Nephron progenitor cell (in vitro differentiated cells): ENCODE measurements around the gene SNAPC5.
A peak's percentile ranks its signal among the peaks of the same experiment; 100 is the strongest.

Experiments
- DNase-seq: peaks from one replicate; pipeline ENCODE4 v3.0.0; 2021
- H3K27ac Mint-ChIP-seq: 2 replicates; pipeline ENCODE4 v1.8.0; 2021; ENCODE audit warnings: mild to moderate bottlenecking, moderate library complexity, mixed read lengths
- H3K27me3 Mint-ChIP-seq: 2 replicates; pipeline ENCODE4 v1.8.0; 2021; ENCODE audit warnings: mild to moderate bottlenecking, low read depth, mixed read lengths; ENCODE audit not compliant: poor library complexity
- H3K36me3 Mint-ChIP-seq: 2 replicates; pipeline ENCODE4 v1.8.0; 2021; ENCODE audit warnings: low read depth, mixed read lengths
- H3K4me1 Mint-ChIP-seq: 2 replicates; pipeline ENCODE4 v1.8.0; 2021; ENCODE audit warnings: mixed read lengths
- H3K4me3 Mint-ChIP-seq: 2 replicates; pipeline ENCODE4 v1.8.0; 2021; ENCODE audit warnings: mild to moderate bottlenecking, moderate library complexity, mixed read lengths
- H3K9me3 Mint-ChIP-seq: 2 replicates; pipeline ENCODE4 v1.8.0; 2021; ENCODE audit warnings: mild to moderate bottlenecking, moderate library complexity, mixed read lengths
- TF ChIP-seq, protein P1 (sequence below): fragments of 200-600 bp; sonication (generic); IDR thresholded peaks from 2 replicates; pipeline ENCODE4 v1.5.0; 2021; ENCODE audit warnings: antibody characterized with exemption

Gene SNAPC5, protein sequence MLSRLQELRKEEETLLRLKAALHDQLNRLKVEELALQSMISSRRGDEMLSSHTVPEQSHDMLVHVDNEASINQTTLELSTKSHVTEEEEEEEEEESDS

DNA sequence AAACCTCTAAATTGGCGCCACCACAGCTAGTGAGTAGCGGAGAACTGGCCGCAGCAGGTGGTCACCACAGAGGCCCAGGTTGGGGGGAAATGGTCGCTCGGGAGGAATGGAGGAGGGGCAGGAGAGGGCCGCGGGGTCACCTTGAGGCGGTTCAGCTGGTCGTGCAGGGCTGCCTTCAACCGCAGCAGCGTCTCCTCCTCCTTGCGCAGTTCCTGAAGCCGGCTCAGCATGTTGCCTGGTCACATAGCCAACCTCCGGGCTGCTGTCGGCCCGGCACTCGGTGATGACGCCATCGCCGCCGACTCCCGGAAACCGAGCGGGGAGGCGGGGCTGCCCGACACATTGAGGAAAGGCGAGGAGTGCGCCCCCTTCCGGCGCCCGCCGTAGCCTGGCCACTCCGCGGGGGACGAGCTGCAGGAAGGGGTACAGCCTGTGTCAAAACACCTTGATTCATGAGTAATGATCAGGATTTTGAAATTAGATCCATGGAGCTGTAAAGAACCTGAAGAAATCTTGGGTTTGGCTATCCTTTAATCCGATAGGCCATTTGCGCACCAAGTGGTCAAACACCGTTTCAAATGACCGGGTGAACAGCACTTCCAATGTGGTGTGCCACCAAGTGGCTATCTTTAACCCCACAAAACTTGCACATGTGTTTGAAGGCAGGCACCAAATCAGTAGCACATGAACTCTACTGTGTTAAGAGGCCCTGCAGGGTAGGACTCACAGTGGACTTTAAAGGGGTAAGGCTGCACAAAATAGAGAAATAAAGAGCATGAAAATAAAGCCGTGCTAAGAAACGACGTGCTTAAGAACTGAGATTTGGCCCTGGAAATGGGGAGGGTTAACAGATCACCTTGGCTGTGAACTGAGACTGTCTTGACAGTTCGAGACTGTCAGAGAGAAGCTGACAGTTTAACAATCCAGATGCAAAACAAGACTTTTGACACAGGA, at the start of gene SNAPC5:
Gene SNAPC5, minus strand, starts transcription at position 261 of the 954 bp plus-strand sequence. Its CDS starts 31 bp downstream, at position 230.
- H3K27ac Mint-ChIP-seq: peak within 1 kb of the TSS; percentile 91
- H3K27me3 Mint-ChIP-seq: no peaks in the 10 kb centered on the region
- no peaks in the 10 kb centered on the region for H3K9me3 Mint-ChIP-seq
- peaks cover 22% of the 10 kb centered on the region for H3K4me1 Mint-ChIP-seq
- peak within 1 kb of the TSS; percentile 95 for H3K4me3 Mint-ChIP-seq
- H3K36me3 Mint-ChIP-seq: peaks cover 58% of the 10 kb centered on the region
- DNase-seq: peak; percentile 99
- TF ChIP-seq, protein P1, sequence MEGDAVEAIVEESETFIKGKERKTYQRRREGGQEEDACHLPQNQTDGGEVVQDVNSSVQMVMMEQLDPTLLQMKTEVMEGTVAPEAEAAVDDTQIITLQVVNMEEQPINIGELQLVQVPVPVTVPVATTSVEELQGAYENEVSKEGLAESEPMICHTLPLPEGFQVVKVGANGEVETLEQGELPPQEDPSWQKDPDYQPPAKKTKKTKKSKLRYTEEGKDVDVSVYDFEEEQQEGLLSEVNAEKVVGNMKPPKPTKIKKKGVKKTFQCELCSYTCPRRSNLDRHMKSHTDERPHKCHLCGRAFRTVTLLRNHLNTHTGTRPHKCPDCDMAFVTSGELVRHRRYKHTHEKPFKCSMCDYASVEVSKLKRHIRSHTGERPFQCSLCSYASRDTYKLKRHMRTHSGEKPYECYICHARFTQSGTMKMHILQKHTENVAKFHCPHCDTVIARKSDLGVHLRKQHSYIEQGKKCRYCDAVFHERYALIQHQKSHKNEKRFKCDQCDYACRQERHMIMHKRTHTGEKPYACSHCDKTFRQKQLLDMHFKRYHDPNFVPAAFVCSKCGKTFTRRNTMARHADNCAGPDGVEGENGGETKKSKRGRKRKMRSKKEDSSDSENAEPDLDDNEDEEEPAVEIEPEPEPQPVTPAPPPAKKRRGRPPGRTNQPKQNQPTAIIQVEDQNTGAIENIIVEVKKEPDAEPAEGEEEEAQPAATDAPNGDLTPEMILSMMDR: peak; percentile 99

DNA sequence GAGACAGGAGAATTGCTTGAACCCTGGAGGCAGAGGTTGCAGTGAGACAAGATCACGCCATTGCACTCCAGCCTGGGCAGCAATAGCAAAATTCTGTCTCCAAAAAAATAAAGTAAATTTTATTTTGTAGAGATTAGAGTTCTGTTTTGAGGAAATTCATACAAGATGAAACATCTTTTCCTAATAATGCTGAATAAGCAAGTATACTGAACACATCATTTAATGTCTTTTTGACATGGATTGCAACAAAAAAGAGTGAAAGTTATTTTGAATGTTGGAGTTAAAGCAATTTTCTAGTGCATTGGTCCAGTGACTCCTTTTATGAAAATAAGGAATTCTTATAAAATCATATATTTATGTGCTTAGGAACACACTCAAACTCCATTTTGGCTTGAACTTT, 47.7 kb upstream of the SNAPC5 start:
- no peak overlapping the region for H3K4me3 Mint-ChIP-seq
- H3K9me3 Mint-ChIP-seq: peaks cover 5% of the 10 kb centered on the region

DNA sequence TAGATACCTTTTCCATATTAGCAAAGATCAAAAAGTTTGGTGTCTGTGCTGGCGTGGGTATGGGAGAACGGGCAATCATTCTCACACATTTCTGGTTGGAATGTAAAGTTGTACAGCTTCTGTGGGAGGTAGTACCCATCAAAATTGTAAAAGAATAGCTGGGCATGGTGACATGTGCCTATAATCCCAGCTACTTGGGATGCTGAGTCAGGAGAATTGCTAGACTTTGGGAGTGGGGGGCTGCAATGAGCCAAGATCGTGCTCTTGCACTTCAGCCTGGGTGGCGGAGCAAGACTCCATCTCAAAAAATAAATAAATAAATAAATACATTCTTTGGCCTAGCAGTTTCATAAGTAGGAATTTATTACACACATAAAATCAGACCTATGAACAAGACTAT, 45.3 kb upstream of the SNAPC5 start:
- Mint-ChIP-seq H3K36me3 (peaks cover 55% of the 10 kb centered on the region), H3K4me1 (no peaks in the 10 kb centered on the region), H3K9me3 (peaks cover 5% of the 10 kb centered on the region), H3K27ac (no peak overlapping the region), H3K4me3 (no peak overlapping the region), H3K27me3 (no peaks in the 10 kb centered on the region)
- DNase-seq: no peak
- TF ChIP-seq, protein P1: no peak

More for the DNA sequence above, 47.7 kb upstream of the SNAPC5 start:
- Mint-ChIP-seq H3K27ac (no peak overlapping the region), H3K27me3 (no peaks in the 10 kb centered on the region), H3K36me3 (peaks cover 53% of the 10 kb centered on the region), H3K4me1 (no peaks in the 10 kb centered on the region)
- TF ChIP-seq, protein P1: no peak
- no peak for DNase-seq

DNA sequence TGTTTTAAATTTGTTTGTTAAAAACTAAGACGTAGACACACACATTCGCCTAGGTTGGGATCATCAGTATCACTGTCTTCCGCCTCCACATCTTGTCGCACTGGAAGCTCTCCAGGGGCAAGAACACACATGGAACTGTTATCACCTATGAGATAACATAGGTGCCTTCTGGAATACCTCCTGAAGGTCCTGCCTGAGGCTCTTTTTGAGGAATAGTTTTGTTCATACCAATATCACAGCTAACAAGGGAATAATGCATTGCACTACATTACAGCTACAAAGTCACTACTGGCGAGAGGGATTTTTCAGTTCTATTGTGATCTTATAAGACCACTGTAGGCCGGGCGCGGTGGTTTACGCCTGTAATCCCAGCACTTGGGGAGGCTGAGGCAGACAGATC, 37.5 kb upstream of the SNAPC5 start:
- TF ChIP-seq, protein P1: no peak
- Mint-ChIP-seq H3K4me3 (no peak overlapping the region), H3K36me3 (peaks cover 23% of the 10 kb centered on the region), H3K9me3 (no peaks in the 10 kb centered on the region), H3K4me1 (no peaks in the 10 kb centered on the region), H3K27me3 (no peaks in the 10 kb centered on the region), H3K27ac (no peak overlapping the region)
- no peak for DNase-seq

DNA sequence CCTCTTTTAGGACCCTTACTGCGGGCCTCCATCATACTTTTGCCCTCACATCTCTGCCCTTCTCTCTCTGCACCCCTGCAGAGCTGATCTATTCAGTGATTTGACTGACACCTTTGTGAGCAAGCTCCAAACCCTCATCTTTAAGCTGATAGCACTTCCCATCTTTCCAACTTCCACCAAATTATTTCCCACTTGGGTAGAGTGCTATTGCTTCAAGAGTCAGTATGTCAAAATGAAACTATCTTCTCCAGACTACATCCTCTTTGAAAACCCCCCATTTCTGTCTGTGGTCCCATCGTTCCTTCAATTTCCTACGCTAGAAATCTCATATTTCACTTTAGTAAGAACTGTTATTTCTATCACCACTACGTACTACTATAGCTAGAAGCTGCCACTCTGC, 27.3 kb upstream of the SNAPC5 start:
- DNase-seq: no peak
- TF ChIP-seq, protein P1: no peak
- Mint-ChIP-seq H3K36me3 (peaks cover 16% of the 10 kb centered on the region), H3K27ac (no peak overlapping the region), H3K9me3 (no peaks in the 10 kb centered on the region), H3K4me1 (no peaks in the 10 kb centered on the region), H3K4me3 (no peak overlapping the region), H3K27me3 (no peaks in the 10 kb centered on the region)
